Measurements from ENCODE around the gene C3orf22. TPM values are rescaled to one million over a fixed set of nuclear protein-coding genes. Genes with fewer than 3 reads are reported as not detected.

The C3orf22 gene
- total and polyA plus RNA-seq, 2 experiments from 2014 or later = not detected

DNA sequence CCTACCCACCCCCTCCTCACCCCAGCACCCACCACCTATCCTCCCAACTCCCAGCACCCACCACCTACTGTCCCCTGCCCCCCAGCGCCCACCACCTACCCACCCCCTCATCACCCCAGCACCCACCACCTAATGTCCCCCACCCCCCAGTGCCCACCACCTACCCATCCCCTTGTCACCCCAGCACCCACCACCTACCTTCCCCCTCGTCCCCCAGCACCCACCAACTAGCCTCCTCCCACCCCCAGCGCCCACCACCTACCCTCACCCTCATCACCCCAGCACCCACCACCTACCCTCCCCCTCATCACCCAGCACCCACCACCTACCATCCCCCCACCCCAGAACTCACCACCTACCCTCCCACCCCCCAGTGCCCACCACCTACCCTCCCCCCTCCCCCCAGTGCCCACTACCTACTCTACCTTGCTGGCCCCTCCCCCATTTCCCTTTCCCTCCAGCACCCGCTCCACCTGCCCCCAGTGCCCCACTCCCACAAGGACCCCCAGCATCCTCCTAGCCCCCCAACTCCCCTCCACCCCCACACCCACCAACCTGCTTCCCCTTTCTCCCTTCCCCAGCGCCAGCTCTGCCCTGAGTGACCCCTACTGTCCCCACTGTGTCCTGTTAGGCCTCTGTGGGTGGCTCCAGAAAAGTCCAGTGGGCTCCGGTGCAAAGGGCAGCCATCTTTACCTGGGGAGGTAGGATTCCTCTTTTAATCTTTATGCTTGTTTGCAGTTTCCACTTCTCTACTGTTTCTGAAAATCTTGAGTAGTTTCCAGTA is 42.4 kb downstream of the C3orf22 start:
- no peak overlapping the region for H3K9ac ChIP-seq
- H3F3A ChIP-seq (ENCODE audit: insufficient read depth) = no peaks in the 10 kb centered on the region
- no peak overlapping the region for H2AFZ ChIP-seq
- H3K4me2 ChIP-seq (ENCODE audit: unreplicated experiment) = no peak overlapping the region
- H3K79me2 ChIP-seq (ENCODE audit: insufficient read depth) = no peaks in the 10 kb centered on the region
- H3K9me3 ChIP-seq (ENCODE audit: low read depth) = no peaks in the 10 kb centered on the region
- H3K4me3 ChIP-seq = no peak overlapping the region
- no peak for DNase-seq
- TF ChIP-seq EZH2 (IDR thresholded peaks at IDR 0.05; ENCODE audit: insufficient read depth, poor library complexity, severe bottlenecking) = no peak
- TF ChIP-seq EZH2phosphoT487 (IDR thresholded peaks at IDR 0.05; ENCODE audit: insufficient read depth, low read depth) = no peak
- H3K9me2 ChIP-seq (ENCODE audit: insufficient read depth) = no peaks in the 10 kb centered on the region
- 0 out of 2 replicates have a peak, but pooled peaks cover 8% of the 10 kb centered on the region for H3K27me3 ChIP-seq (replicated peaks; ENCODE audit: insufficient read depth)
- in situ Hi-C loops (cut with MboI) = no loop called here
- 0 out of 2 replicates have a peak, but pooled peaks cover 4% of the 10 kb centered on the region for H3K4me1 ChIP-seq (ENCODE audit: insufficient read depth)
- H3K27ac ChIP-seq = no peak overlapping the region
- H4K20me1 ChIP-seq (ENCODE audit: insufficient read depth) = no peaks in the 10 kb centered on the region
- 70 to 100% methylated on average over 2 to 6 of the region's 6 CpGs for WGBS, 2 experiments (ENCODE audit: low coverage in 1 of 2, low lambda C conversion rate in 2 of 2, missing lambda C conversion rate in 2 of 2)
- H3K36me3 ChIP-seq (ENCODE audit: low read depth) = no peaks in the 10 kb centered on the region

DNA sequence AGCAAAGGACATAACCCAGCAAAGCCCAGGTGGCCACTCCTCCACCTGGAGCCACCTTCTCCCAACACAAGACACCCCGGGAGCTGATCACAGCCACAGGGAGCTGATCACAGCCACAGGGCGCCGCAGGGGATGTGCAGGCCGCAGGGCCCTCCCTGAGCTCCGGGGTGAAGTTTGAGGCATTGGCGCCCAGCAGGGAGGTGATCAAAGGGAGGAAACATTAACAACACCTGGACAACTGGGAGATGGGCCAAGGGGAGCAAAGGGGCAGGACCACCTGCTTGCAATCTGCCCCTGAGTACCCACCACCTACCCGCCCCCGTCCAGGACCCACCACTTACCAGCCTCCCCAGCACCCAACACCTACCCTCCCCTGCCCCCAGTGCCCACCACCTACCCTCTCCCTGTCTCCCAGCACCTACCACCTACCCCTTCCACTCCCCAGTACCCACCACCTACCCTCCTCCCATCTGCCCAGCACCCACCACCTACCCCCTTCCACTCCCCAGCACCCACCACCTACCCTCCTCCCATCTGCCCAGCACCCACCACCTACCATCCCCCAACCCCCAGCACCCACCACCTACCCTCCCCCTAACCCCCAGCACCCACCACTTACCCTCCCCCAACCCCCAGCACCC is 43.5 kb downstream of the C3orf22 start:
- H3K9me2 ChIP-seq (ENCODE audit: insufficient read depth) = no peaks in the 10 kb centered on the region
- H3K9ac ChIP-seq = no peak overlapping the region
- WGBS, 2 experiments (ENCODE audit: low coverage in 1 of 2, low lambda C conversion rate in 2 of 2, missing lambda C conversion rate in 2 of 2) = 55 to 56% methylated on average over 6 to 8 of the region's 8 CpGs
- no peak overlapping the region for H3K27ac ChIP-seq
- H4K20me1 ChIP-seq (ENCODE audit: insufficient read depth) = no peaks in the 10 kb centered on the region
- H2AFZ ChIP-seq = no peak overlapping the region
- 0 out of 2 replicates have a peak, but pooled peaks cover 8% of the 10 kb centered on the region for H3K27me3 ChIP-seq (replicated peaks; ENCODE audit: insufficient read depth)
- H3F3A ChIP-seq (ENCODE audit: insufficient read depth) = no peaks in the 10 kb centered on the region
- in situ Hi-C loops (cut with MboI) = no loop called here
- no peak for DNase-seq
- TF ChIP-seq EZH2 (IDR thresholded peaks at IDR 0.05; ENCODE audit: insufficient read depth, poor library complexity, severe bottlenecking) (no peak), EZH2phosphoT487 (IDR thresholded peaks at IDR 0.05; ENCODE audit: insufficient read depth, low read depth) (no peak)
- H3K4me1 ChIP-seq (ENCODE audit: insufficient read depth) = 0 out of 2 replicates have a peak, but pooled peaks cover 4% of the 10 kb centered on the region
- H3K36me3 ChIP-seq (ENCODE audit: low read depth) = no peaks in the 10 kb centered on the region
- no peaks in the 10 kb centered on the region for H3K9me3 ChIP-seq (ENCODE audit: low read depth)
- H3K79me2 ChIP-seq (ENCODE audit: insufficient read depth) = no peaks in the 10 kb centered on the region
- H3K4me2 ChIP-seq (ENCODE audit: unreplicated experiment) = no peak overlapping the region
- H3K4me3 ChIP-seq = no peak overlapping the region

DNA sequence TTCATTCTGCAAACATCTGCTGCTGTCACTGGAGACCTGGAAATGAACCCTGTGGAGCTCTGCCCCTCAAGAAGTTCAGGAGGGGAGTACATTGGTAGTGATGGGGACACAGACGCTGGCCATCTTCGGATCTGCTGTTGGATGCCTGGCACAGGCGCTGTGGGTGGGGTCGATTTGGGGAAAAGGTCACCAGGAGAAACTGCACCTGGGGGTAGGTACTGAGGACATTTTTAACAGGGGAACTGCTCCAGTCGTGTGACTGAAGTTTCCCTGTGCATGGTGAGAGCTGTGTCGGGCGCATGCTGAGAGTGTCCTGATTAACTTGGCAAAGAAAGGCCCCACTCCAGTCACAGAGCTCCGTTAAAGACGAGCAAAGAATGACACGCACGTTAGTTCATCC is 44.6 kb downstream of the C3orf22 start:
- no peaks in the 10 kb centered on the region for H3F3A ChIP-seq (ENCODE audit: insufficient read depth)
- no peaks in the 10 kb centered on the region for H3K9me3 ChIP-seq (ENCODE audit: low read depth)
- no peaks in the 10 kb centered on the region for H3K36me3 ChIP-seq (ENCODE audit: low read depth)
- H3K4me1 ChIP-seq (ENCODE audit: insufficient read depth) = 0 out of 2 replicates have a peak, but pooled peaks cover 4% of the 10 kb centered on the region
- 0 out of 2 replicates have a peak, but pooled peaks cover 8% of the 10 kb centered on the region for H3K27me3 ChIP-seq (replicated peaks; ENCODE audit: insufficient read depth)
- H3K9ac ChIP-seq = no peak overlapping the region
- H3K4me3 ChIP-seq = no peak overlapping the region
- no peak overlapping the region for H3K27ac ChIP-seq
- H3K9me2 ChIP-seq (ENCODE audit: insufficient read depth) = no peaks in the 10 kb centered on the region
- H3K4me2 ChIP-seq (ENCODE audit: unreplicated experiment) = no peak overlapping the region
- no peaks in the 10 kb centered on the region for H4K20me1 ChIP-seq (ENCODE audit: insufficient read depth)
- no peak for DNase-seq
- TF ChIP-seq EZH2phosphoT487 (IDR thresholded peaks at IDR 0.05; ENCODE audit: insufficient read depth, low read depth) (no peak), EZH2 (IDR thresholded peaks at IDR 0.05; ENCODE audit: insufficient read depth, poor library complexity, severe bottlenecking) (no peak)
- WGBS, 2 experiments (ENCODE audit: low coverage in 1 of 2, low lambda C conversion rate in 2 of 2, missing lambda C conversion rate in 2 of 2) = 79 to 81% methylated on average over 11 of the region's 11 CpGs
- H3K79me2 ChIP-seq (ENCODE audit: insufficient read depth) = no peaks in the 10 kb centered on the region
- in situ Hi-C loops (cut with MboI) = no loop called here
- no peak overlapping the region for H2AFZ ChIP-seq

DNA sequence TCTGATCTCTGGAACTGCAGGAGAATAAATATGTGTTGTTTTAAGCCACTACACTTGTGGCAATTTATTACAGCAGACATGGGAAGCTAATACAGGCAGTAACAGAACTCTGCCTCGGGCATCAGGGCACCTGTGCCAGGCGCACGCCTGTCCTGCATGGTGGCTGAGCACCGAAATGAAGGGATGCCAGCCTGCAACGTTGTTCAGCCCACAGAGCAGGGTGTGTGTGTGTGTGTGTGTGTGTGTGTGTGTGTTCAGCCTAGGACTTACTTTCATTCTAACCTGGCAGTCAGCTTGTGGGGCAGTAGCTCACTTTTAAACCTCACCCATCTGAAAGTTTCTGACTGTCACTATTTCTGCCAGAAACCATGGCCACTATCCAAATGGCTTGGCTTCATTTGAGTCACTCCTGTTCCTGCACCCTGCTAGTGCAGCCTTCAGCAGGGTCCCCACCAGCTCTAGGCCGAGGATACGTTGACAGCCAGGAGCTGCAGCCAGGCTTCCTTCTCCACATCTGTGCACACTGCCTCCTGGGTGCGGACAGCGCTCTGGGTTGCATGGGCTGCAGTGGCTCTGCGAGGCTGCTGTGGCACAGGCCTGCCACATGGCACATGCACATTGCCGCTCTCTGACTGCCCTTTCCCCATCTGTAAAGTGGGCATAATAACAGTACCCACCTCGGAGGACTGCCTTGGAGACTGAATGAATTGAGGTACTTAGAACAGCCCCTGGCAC is 45.6 kb downstream of the C3orf22 start:
- Histone ChIP-seq H3K4me2 (ENCODE audit: unreplicated experiment) (no peak overlapping the region), H3K79me2 (ENCODE audit: insufficient read depth) (no peaks in the 10 kb centered on the region), H3K9me3 (ENCODE audit: low read depth) (no peaks in the 10 kb centered on the region), H3K4me1 (ENCODE audit: insufficient read depth) (0 out of 2 replicates have a peak, but pooled peaks cover 4% of the 10 kb centered on the region), H3K27ac (no peak overlapping the region), H3K9me2 (ENCODE audit: insufficient read depth) (no peaks in the 10 kb centered on the region), H2AFZ (no peak overlapping the region), H3K4me3 (no peak overlapping the region), H3F3A (ENCODE audit: insufficient read depth) (no peaks in the 10 kb centered on the region), H3K9ac (no peak overlapping the region), H3K36me3 (ENCODE audit: low read depth) (no peaks in the 10 kb centered on the region), H4K20me1 (ENCODE audit: insufficient read depth) (no peaks in the 10 kb centered on the region), H3K27me3 (replicated peaks; ENCODE audit: insufficient read depth) (no peaks in the 10 kb centered on the region)
- in situ Hi-C loops (cut with MboI) = no loop called here
- 66 to 67% methylated on average over 12 of the region's 12 CpGs for WGBS, 2 experiments (ENCODE audit: low coverage in 1 of 2, low lambda C conversion rate in 2 of 2, missing lambda C conversion rate in 2 of 2)
- DNase-seq = no peak
- TF ChIP-seq EZH2phosphoT487 (IDR thresholded peaks at IDR 0.05; ENCODE audit: insufficient read depth, low read depth) = no peak
- no peak for TF ChIP-seq EZH2 (IDR thresholded peaks at IDR 0.05; ENCODE audit: insufficient read depth, poor library complexity, severe bottlenecking)
